GM23338 (cell line): ENCODE measurements around the gene TMEM106C. TPM values are rescaled to one million over a fixed set of nuclear protein-coding genes. Genes with fewer than 3 reads are reported as not detected.

Source experiments
- ATAC-seq: fragments of 200-7000 bp; cut with Tn5 transposase; 3 replicates; pipeline ENCODE4 v1.9.1; 2020
- DNase-seq: peaks from one replicate; pipeline ENCODE4 v3.0.0-alpha.2; 2015; ENCODE audit warnings: low spot score
- H2AFZ ChIP-seq: fragments of 200-600 bp; sonication (generic); 2 replicates; pipeline ENCODE4 v1.8.0; 2016; ENCODE audit warnings: antibody characterized with exemption, mild to moderate bottlenecking, moderate library complexity
- H3F3A ChIP-seq: fragments of 200-600 bp; sonication (generic); replicated peaks from 2 replicates; pipeline ENCODE4 v1.8.0; 2017; ENCODE audit warnings: antibody characterized with exemption, mixed run types, low read depth
- H3K27ac ChIP-seq: fragments of 200-600 bp; sonication (generic); 2 replicates; pipeline ENCODE4 v1.6.1; 2016; ENCODE audit warnings: low read depth
- H3K27me3 ChIP-seq: fragments of 200-600 bp; sonication (generic); 2 replicates; pipeline ENCODE4 v1.8.0; 2016; ENCODE audit warnings: mild to moderate bottlenecking, mixed run types, moderate library complexity; ENCODE audit not compliant: insufficient read depth
- H3K36me3 ChIP-seq: fragments of 200-600 bp; sonication (generic); 2 replicates; pipeline ENCODE4 v1.8.0; 2016; ENCODE audit warnings: mild to moderate bottlenecking; ENCODE audit not compliant: insufficient read depth
- H3K4me1 ChIP-seq: fragments of 200-600 bp; sonication (generic); 2 replicates; pipeline ENCODE4 v1.8.0; 2016; ENCODE audit warnings: mild to moderate bottlenecking, moderate library complexity; ENCODE audit not compliant: insufficient read depth
- H3K4me2 ChIP-seq: fragments of 200-600 bp; sonication (generic); 2 replicates; pipeline ENCODE4 v1.7.1; 2017; ENCODE audit warnings: mixed run types
- H3K4me3 ChIP-seq: fragments of 200-600 bp; sonication (generic); 2 replicates; pipeline ENCODE4 v1.6.1; 2016; ENCODE audit warnings: mixed run types
- H3K79me2 ChIP-seq: fragments of 200-600 bp; sonication (generic); replicated peaks from 2 replicates; pipeline ENCODE4 v1.8.0; 2017; ENCODE audit warnings: mild to moderate bottlenecking; ENCODE audit not compliant: insufficient read depth
- H3K9me2 ChIP-seq: fragments of 200-600 bp; sonication (generic); 2 replicates; pipeline ENCODE4 v1.8.0; 2017; ENCODE audit not compliant: insufficient read depth
- H4K20me1 ChIP-seq: fragments of 200-600 bp; sonication (generic); replicated peaks from 2 replicates; pipeline ENCODE4 v1.8.0; 2017; ENCODE audit warnings: mild to moderate bottlenecking; ENCODE audit not compliant: insufficient read depth
- H3K27ac Mint-ChIP-seq: 2 replicates; pipeline ENCODE4 v1.8.0; 2020; ENCODE audit warnings: inconsistent platforms, mild to moderate bottlenecking, moderate library complexity, mixed read lengths
- H3K27me3 Mint-ChIP-seq: 3 replicates; pipeline ENCODE4 v1.8.0; 2022; ENCODE audit warnings: low read depth, mild to moderate bottlenecking, moderate library complexity, mixed read lengths, inconsistent platforms; ENCODE audit not compliant: insufficient read depth, poor library complexity
- H3K36me3 Mint-ChIP-seq: 3 replicates; pipeline ENCODE4 v1.8.0; 2021; ENCODE audit warnings: low read depth, mild to moderate bottlenecking, inconsistent platforms, moderate library complexity, mixed read lengths
- H3K4me1 Mint-ChIP-seq: 3 replicates; pipeline ENCODE4 v1.8.0; 2020; ENCODE audit warnings: mild to moderate bottlenecking, inconsistent platforms, mixed read lengths
- H3K4me3 Mint-ChIP-seq: 3 replicates; pipeline ENCODE4 v1.8.0; 2021; ENCODE audit warnings: moderate library complexity, mild to moderate bottlenecking, inconsistent platforms, mixed read lengths
- H3K9me3 Mint-ChIP-seq: 3 replicates; pipeline ENCODE4 v1.8.0; 2020; ENCODE audit warnings: moderate library complexity, mild to moderate bottlenecking, inconsistent platforms, mixed read lengths
- CREB1 ChIP-seq: fragments of 250-450 bp; sonication (Bioruptor Pico); IDR thresholded peaks from 2 replicates; pipeline ENCODE4 v1.5.0; 2020; ENCODE audit warnings: low read depth, mild to moderate bottlenecking, moderate library complexity
- CTCF ChIP-seq, 2 experiments: fragments of 200-600 bp in 1 of 2; sonication (generic) in 1 of 2; conservative IDR thresholded peaks; 2 replicates each; pipeline versions ENCODE4 v1.5.1 to v1.6.1; 2016 to 2017; ENCODE audit warnings: antibody characterized with exemption in 2 of 2, low read depth in 2 of 2, mild to moderate bottlenecking in 2 of 2, moderate library complexity in 1 of 2
- ETS1 ChIP-seq: IDR thresholded peaks from 2 replicates; pipeline ENCODE4 v1.6.1; 2016; ENCODE audit warnings: antibody characterized with exemption
- EZH2 ChIP-seq: fragments of 200-600 bp; sonication (generic); IDR thresholded peaks from one replicate; pipeline ENCODE4 v1.8.0; 2017; ENCODE audit warnings: antibody characterized with exemption, mild to moderate bottlenecking, low read depth; ENCODE audit not compliant: unreplicated experiment
- EZH2phosphoT487 ChIP-seq: fragments of 200-600 bp; sonication (generic); IDR thresholded peaks from one replicate; pipeline ENCODE4 v1.8.1; 2018; ENCODE audit warnings: antibody characterized with exemption; ENCODE audit not compliant: unreplicated experiment
- JUNB ChIP-seq: IDR thresholded peaks from one replicate; pipeline ENCODE4 v1.6.1; 2016; ENCODE audit warnings: antibody characterized with exemption; ENCODE audit not compliant: unreplicated experiment
- NANOG ChIP-seq: IDR thresholded peaks from 2 replicates; pipeline ENCODE4 v1.6.1; 2016; ENCODE audit warnings: antibody characterized with exemption, borderline replicate concordance
- POLR2AphosphoS5 ChIP-seq: IDR thresholded peaks from 2 replicates; pipeline ENCODE4 v1.6.1; 2016; ENCODE audit warnings: antibody characterized with exemption, low read depth
- REST ChIP-seq: IDR thresholded peaks from one replicate; pipeline ENCODE4 v1.6.1; 2018; ENCODE audit warnings: antibody characterized with exemption; ENCODE audit not compliant: unreplicated experiment
- STAT1 ChIP-seq: IDR thresholded peaks from one replicate; pipeline ENCODE4 v1.6.1; 2016; ENCODE audit warnings: antibody characterized with exemption; ENCODE audit not compliant: unreplicated experiment
- ZNF114 ChIP-seq: fragments of 250-450 bp; sonication (Bioruptor Pico); IDR thresholded peaks from 2 replicates; pipeline ENCODE4 v1.5.0; 2020; ENCODE audit warnings: mild to moderate bottlenecking, moderate library complexity
- ZNF331 ChIP-seq: fragments of 250-450 bp; sonication (Bioruptor Pico); IDR thresholded peaks from 2 replicates; pipeline ENCODE4 v1.5.0; 2020; ENCODE audit warnings: low read depth, mild to moderate bottlenecking, moderate library complexity
- ZNF462 ChIP-seq: fragments of 250-450 bp; sonication (Bioruptor Pico); IDR thresholded peaks from 2 replicates; pipeline ENCODE4 v1.5.0; 2020; ENCODE audit warnings: mild to moderate bottlenecking, moderate library complexity
- polyA plus RNA-seq: library from polyadenylated mRNA; unstranded; fragments of >200 nt; fragmentation: Nextera tagmentation; extraction: Ambion mirVana; gene quantifications from 2 replicates; pipeline ENCODE4 v1.2.1, GENCODE V29; 2016
- total RNA-seq: library from RNA; depleted of rRNA; stranded (reverse); fragments of >200 nt; shearing (Covaris generic); gene quantifications from 2 replicates; pipeline ENCODE4 v1.2.3, GENCODE V29; 2014

Gene TMEM106C
- total and polyA plus RNA-seq, 2 experiments from 2014 or later = 43.5 to 83.7 TPM

- Mint-ChIP-seq H3K4me1 (0 out of 3 replicates have a peak, but pooled peaks cover 6% of the 10 kb centered on the region), H3K27me3 (peaks cover 27% of the 10 kb centered on the region), H3K9me3 (no peaks in the 10 kb centered on the region), H3K27ac (no peak overlapping the region), H3K36me3 (no peaks in the 10 kb centered on the region; the same call in 2 of the 3 replicates), H3K4me3 (no peak overlapping the region)
- Histone ChIP-seq H4K20me1 (no peaks in the 10 kb centered on the region), H3K79me2 (no peaks in the 10 kb centered on the region), H3K27me3 (no peaks in the 10 kb centered on the region), H3K9me2 (no peaks in the 10 kb centered on the region), H3K27ac (no peak overlapping the region), H3K4me3 (no peak overlapping the region), H2AFZ (no peak overlapping the region), H3K4me2 (no peak overlapping the region), H3K4me1 (no peaks in the 10 kb centered on the region), H3F3A (no peaks in the 10 kb centered on the region), H3K36me3 (no peaks in the 10 kb centered on the region)
- no peak for DNase-seq
- ATAC-seq = no peak
- no peak for TF ChIP-seq REST
- TF ChIP-seq EZH2phosphoT487 = no peak
- TF ChIP-seq ZNF331 (CRISPR knock-in tag) = no peak
- TF ChIP-seq POLR2AphosphoS5 = no peak
- no peak for TF ChIP-seq CTCF (conservative IDR thresholded peaks at IDR 0.05; ENCODE audit: low read depth in 2 of 2)
- no peak for TF ChIP-seq ZNF114 (CRISPR knock-in tag)
- TF ChIP-seq ZNF462 (CRISPR knock-in tag) = no peak
- no peak for TF ChIP-seq ETS1
- no peak for TF ChIP-seq CREB1
- TF ChIP-seq EZH2 = no peak
- no peak for TF ChIP-seq STAT1
- no peak for TF ChIP-seq JUNB
- no peak for TF ChIP-seq NANOG
These were observed 17.5 kb downstream of the TMEM106C start for GRCh38 chr12:47980779-47981495.
